AG09309 (cell line): ENCODE data around the gene NRP2.

Experiments
- DNase-seq: peaks from one replicate; pipeline ENCODE4 v3.0.0-alpha.2; 2010; ENCODE audit warnings: low read depth
- H3K4me3 ChIP-seq: 2 replicates; pipeline ENCODE4 v1.5.1; 2011; ENCODE audit warnings: mild to moderate bottlenecking, low read depth, low read length, moderate library complexity; ENCODE audit not compliant: control insufficient read depth
- CTCF ChIP-seq: IDR thresholded peaks from 2 replicates; pipeline ENCODE4 v1.5.1; 2011; ENCODE audit warnings: mild to moderate bottlenecking, low read depth, low read length, inconsistent platforms; ENCODE audit not compliant: insufficient read depth, control insufficient read depth; ENCODE audit errors: missing control alignments

The NRP2 gene

GRCh38 chr2:205761421-205761820 lies 79.1 kb downstream of the NRP2 start:
- no peak for TF ChIP-seq CTCF
- H3K4me3 ChIP-seq: no peak overlapping the region
- no peak for DNase-seq

GRCh38 chr2:205762881-205763280 lies 80.6 kb downstream of the NRP2 start:
- TF ChIP-seq CTCF: no peak
- no peak for DNase-seq
- no peak overlapping the region for H3K4me3 ChIP-seq

- DNase-seq: peak; percentile 73
- no peak overlapping the region for H3K4me3 ChIP-seq
- peak; percentile 61 for TF ChIP-seq CTCF
Observed at GRCh38 chr2:205763708-205764211, 81.5 kb downstream of the NRP2 start.

- no peak for DNase-seq
- no peak for TF ChIP-seq CTCF
- H3K4me3 ChIP-seq: no peak overlapping the region
Observed at GRCh38 chr2:205764270-205764746, 82.0 kb downstream of the NRP2 start.

GRCh38 chr2:205765151-205765550 lies 82.8 kb downstream of the NRP2 start:
- TF ChIP-seq CTCF: no peak
- no peak for DNase-seq
- H3K4me3 ChIP-seq: no peak overlapping the region

GRCh38 chr2:205766779-205767359 lies 84.6 kb downstream of the NRP2 start:
- peak; percentile 93 for TF ChIP-seq CTCF
- DNase-seq: no peak
- no peak overlapping the region for H3K4me3 ChIP-seq
